ENCODE data around the gene PACS2.
"Not testable (repeated sequence)": the region's sequence is repeated elsewhere in the genome, so short reads cannot be mapped to it uniquely, and the experiment has no call there.

PACS2 gene

DNA sequence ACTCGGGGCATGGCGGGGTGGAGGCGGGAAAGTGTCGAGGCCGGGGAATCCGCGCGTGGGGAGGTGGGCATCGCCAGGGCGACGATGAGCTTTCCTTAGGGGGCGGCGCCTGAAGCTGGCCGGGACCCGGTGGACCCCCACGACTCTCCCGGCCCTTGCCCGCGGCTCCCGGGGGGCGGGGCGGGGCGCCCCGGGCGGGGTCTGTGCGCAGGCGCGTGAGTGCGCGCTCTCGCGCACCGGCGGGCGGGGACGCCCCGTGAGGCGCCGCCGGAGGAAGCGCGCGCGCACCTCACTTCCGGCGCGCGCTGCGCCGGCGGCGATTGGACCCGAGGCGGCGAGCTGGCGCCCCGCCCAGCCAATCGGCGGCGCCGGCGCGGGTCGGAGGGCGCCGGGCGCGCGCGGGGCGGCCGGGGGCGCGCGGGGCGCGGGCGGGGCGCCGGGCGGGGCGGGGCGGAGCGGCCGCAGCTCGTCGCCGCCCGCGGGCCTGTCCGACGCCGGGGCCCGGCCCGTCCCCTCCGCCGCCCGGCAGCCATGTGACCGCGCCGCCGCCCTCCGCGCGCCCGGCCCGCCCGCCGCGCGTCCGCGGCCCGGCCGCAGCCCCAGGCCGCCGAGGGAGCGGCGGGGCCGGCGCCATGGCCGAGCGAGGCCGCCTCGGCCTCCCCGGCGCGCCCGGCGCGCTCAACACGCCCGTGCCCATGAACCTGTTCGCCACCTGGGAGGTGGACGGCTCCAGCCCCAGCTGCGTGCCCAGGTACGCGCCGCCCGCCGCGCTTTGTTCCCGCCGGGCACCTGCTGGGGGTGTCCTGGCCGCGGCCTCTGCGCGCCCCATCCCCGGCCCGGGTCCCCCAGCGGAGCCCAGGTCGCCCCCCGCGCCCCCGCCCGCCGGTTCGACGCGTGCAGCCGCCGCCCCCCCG is at the start of gene PACS2:
TSS of gene PACS2 (plus strand) at position 462 of the 914 bp plus-strand sequence. CDS start at position 633, 171 bp downstream.
- DNase-seq: peak; percentile 85

DNA sequence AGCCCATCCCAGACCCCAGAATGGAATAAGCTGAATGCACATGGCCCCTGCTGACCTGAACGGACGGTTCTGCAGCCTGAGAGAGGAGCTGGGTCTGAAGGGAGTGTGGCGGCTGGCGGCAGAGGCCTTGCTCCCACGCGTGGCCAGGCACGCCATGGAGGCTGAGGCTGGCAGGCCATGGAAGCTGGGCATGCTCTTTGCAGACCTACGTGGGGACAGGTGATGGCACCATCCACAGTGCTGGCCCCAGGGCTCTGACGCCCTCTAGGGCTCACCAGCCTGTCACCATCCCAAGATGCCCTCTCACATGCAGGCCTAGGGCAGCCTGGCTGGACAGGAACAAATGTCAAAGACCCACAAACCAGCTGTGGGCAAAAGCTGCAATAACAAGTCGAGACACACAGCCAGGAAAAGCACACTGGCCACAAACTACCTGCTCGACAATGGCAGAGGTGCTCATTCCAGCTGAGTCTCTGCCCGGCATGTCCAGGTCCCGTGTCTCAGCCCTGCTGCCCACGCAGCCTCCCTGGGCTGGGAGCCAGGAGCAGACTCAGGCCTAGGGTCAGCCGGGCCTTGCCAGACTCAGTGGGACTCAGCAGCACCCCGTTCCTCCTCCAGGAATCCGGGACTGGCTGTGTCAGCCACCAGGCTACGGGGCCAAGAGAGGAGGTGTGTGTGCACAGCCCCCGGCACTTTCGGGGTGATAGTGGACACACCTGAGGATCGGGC is 46.6 kb upstream of the PACS2 start:
- DNase-seq: no peak

DNA sequence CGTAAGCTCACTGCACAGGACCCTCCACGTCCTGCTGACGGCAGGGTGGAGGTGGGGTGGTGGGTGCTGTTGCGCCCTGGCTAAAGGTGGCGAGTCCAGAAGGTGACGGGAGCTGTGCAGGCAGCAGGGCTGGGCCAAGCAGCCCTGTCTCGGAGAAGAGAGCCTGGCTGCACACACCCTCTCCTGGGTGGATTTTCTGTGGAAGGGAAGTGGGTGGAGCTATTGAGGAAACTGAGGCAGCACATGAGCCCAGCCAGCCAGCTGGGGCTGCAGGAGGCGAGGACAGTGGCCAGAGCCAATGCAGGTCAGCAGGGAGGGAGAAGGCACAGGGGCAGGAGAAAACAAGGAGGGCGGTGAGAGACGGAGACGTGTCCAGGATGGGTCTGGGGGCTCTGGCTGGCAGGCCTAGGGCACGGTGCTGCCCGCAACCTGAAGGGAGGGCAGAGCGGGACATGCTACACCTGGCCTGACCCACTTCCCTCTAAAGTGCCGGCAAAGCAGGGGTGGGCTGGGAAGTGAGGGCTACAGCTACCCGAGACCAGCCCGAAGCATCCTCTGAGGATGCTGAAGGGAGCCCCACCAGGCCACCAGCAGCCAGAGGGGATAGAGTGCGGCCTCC is 45.7 kb upstream of the PACS2 start:
- DNase-seq: no peak

GRCh38 chr14:105269405-105269804 is 45.1 kb upstream of the PACS2 start:
- DNase-seq: no peak

GRCh38 chr14:105271224-105271890 is 43.2 kb upstream of the PACS2 start:
- no peak for DNase-seq

DNA sequence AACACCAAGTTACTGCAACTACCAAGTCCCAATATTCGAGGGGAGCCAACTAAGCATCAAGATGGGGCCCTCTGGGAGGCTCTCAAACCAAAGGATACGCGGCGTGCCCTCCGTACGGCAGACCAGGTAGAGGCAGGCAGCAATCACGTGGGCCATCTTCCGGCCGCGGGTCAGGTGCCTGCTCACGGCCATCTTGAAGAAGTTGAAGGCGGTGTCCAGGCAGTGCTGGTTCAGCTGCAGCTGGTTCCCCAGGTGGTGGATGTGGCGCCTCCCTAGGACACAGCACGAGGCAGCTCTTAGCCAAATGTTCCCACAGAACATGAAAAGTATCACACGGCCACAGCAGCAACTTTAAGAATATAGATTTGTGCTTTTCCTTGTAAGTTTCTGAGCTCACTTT is 41.9 kb upstream of the PACS2 start:
- DNase-seq: no peak

- DNase-seq: no peak
Observed at GRCh38 chr14:105273062-105273461, 41.5 kb upstream of the PACS2 start.

DNA sequence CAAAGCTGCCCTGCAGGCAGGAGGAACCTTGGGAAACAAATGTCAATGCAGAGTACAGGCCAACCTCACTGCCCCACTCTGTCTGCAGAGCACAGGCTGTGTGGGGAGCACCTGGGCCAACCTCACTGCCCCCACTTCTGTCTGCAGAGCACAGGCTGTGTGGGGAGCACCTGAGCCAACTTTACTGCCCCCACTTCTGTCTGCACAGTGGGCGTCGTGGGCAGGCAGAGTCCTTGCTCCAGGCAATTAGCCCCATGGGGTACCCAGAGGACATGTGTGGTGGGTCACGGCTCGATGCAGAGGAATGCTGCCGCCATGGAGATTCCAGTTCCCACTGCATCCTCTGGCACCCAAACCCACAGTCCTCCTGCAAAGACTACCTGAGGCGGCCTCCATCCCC is 39.9 kb upstream of the PACS2 start:
- no peak for DNase-seq

GRCh38 chr14:105275267-105275946 is 39.1 kb upstream of the PACS2 start:
- no peak for DNase-seq

- DNase-seq: not testable (repeated sequence)
Observed at GRCh38 chr14:105277448-105277847, 37.1 kb upstream of the PACS2 start.

GRCh38 chr14:105279642-105280361 is 34.7 kb upstream of the PACS2 start:
- no peak for DNase-seq

DNA sequence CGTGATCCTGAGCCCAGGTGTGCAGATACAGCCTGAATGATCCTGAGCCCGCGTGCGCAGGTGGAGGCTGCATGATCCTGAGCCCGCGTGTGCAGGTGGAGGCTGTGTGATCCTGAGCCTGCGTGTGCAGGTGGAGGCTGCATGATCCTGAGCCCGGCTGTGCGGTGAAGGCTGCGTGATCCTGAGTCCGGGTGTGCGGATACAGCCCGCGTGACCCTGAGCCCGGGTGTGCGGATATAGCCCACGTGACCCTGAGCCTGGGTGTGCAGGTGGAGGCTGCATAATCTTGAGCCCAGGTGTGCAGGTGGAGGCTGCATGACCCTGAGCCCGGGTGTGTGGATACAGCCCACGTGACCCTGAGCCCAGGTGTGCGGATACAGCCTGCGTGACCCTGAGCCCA is 34.0 kb upstream of the PACS2 start:
- no peak for DNase-seq

GRCh38 chr14:105281371-105282097 is 33.0 kb upstream of the PACS2 start:
- DNase-seq: no peak

- DNase-seq: no peak
Observed at GRCh38 chr14:105282098-105282725, 32.3 kb upstream of the PACS2 start.

- no peak for DNase-seq
Observed at GRCh38 chr14:105283028-105283427, 31.5 kb upstream of the PACS2 start.

DNA sequence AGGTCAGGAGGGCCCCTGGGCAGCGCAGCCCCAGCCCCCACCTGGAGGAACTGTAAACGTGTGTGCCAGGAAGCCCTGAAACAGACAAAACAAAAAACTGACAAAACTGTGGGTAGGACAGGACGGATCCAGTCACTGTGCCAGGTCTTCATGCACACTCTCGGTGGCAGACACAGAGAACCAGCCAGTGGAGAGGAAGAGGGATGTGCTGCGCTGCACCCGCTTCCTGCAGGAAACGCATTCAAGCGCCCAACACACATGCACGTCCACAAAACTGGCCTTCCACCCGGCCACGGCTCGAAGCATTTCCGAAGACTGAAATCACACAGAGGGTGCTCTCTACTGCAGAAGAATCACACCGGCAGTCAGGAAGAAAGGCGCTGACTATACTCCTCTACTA is 30.6 kb upstream of the PACS2 start:
- DNase-seq: no peak

GRCh38 chr14:105285174-105285573 is 29.4 kb upstream of the PACS2 start:
- no peak for DNase-seq

GRCh38 chr14:105286759-105287144 is 27.8 kb upstream of the PACS2 start:
- DNase-seq: no peak

DNA sequence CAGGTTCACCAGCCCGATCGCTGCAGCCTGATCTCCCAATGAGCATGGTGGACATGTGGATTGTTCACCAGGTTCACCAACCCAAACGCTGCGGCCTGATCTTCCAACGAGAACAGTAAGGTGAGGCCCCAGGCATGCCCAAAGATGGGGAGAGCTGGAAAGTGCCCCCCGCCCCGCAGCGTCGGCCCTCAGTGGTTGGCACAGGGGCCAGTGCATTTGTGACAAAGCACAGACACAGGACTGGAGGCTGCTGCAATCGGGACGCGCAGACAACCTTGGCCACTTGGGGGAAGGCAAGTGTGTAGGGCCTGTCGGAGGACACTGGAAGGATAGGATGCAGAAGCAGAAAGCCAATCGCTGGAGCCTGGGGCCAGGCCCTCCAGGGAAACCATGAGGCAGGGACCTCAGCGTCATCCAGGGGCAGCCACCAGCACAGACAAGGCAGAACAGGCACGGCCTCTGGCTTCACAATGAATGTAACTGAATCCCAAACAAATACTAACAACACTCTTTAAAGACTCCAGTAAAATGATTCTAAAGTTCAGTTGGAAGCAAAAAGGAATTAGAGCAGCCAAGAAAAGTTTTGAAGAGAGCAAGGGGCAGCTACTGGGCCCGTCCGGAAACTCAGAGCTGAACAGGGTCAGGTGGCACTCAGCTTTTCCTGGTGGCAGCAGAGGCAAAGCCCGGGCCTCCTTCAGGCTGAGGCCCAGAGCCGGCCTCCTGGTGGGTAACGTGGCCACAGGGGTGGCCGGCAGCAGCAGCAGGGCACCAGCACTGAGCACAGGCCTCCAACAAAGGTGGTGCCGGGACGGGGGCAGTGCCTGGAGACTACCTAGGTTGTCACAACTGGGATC is 27.1 kb upstream of the PACS2 start:
- no peak for DNase-seq

GRCh38 chr14:105288936-105289335 is 25.6 kb upstream of the PACS2 start:
- DNase-seq: not testable (repeated sequence)

Measured in left hindlimb (tissue), 1 donor.